ENCODE results near the gene PCK2.
A peak's percentile ranks its signal among the peaks of the same experiment; 100 is the strongest.

Gene PCK2

DNA sequence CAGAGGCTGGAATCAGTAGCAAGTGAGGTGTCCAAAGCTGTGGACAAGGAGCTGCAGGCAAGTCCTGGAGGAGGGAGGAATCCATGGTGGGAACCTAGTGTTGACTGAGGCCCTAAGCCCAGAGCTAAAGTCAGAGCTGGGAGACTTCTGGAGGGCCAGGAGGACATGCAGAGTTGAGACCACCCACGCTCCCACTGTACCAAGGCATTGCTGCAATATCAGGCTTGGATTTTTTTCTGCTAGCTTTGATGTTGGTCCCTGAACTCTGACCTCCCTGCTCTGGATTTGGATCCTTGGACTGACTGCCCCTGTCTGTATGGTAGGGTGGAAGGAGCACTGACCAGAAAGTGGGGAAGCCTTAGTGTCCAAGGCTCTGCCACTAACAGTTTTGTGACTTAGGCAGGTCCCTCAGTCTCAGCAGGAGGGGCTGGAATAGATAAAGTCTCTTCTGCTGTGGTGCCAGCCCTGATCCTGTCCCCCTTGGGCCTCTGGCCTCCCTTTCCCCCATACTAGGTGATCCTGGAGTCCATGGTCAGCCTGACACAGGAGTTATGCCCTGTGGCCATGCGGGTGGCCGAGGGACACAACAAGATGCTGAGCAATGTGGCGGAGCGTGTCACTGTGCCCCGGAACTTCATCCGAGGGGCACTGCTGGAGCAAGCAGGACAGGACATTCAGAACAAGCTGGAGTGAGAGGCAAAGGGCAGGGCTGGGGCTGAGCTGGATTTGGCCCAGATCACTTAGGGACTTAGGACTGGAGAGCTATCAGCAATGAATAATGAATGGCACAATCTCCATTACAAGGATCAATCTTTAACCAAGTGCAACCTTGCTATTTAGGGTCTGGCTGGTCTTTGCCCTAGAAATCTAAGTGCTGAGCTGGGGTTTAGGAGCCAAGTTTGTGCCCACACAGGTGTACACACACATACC, 32.9 kb upstream of the PCK2 start:
- no peak for DNase-seq (ENCODE audit: low read depth in 2 of 2)

DNA sequence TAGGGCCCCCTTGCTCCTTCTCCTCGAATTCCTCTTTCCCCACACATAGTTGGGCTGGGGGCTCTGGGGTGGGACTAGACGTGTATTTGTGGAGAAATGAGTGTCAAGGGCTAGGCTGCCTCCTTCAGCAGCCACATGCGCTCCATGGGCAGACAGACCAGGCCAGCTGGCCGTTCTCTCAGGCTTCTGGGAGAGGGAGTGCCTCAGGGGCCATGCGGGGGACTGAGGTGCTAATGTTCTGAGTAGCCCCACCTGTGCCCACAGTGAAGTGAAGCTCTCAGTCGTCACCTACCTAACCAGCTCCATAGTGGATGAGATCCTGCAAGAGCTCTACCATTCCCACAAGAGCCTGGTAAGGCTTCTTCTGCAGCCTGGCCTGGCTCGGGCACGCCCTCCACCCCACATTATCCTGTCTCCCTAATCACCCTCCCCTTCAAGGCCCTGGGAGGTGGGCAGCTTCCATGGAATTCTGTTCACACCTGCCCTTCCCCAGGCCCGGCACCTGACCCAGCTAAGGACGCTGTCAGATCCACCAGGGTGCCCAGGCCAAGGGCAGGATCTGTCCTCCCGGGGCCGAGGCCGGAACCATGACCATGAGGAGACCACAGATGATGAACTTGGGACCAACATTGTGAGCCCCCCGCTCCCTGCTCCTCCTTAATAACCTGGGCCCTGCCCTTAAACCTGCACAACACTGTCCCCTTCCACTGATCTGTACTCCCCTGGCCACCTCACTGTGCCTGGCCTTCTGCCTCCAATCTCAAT, 31.7 kb upstream of the PCK2 start:
- DNase-seq (ENCODE audit: low read depth in 2 of 2), result no peak

DNA sequence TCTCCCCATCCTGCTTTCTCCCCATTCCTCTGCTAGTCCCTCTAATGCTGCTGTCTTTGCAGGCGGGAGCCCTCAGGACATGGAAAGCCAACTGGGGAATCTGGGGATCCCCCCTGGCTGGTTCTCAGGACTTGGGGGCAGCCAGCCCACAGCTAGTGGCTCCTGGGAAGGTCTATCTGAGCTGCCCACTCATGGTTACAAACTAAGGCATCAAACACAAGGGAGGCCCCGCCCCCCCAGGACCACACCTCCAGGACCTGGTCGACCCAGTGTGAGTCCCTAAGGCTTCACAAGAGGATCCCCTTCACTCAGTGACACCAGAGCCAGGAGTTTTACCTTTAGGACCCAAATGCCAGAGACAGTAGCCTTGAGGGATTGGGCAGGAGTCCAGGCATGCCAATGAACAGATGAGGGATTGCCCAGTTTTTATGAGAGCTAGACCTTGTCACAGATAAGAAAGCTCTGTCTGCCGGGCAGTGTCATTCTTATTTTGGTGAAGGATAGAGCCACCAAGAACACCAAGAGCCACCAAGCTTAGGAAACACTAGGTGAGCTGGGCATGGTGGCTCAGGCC, 30.8 kb upstream of the PCK2 start:
- DNase-seq (ENCODE audit: low read depth in 2 of 2), result no peak

GRCh38 chr14:24064091-24064795, 29.9 kb upstream of the PCK2 start:
- no peak for DNase-seq (ENCODE audit: low read depth in 2 of 2)

DNA sequence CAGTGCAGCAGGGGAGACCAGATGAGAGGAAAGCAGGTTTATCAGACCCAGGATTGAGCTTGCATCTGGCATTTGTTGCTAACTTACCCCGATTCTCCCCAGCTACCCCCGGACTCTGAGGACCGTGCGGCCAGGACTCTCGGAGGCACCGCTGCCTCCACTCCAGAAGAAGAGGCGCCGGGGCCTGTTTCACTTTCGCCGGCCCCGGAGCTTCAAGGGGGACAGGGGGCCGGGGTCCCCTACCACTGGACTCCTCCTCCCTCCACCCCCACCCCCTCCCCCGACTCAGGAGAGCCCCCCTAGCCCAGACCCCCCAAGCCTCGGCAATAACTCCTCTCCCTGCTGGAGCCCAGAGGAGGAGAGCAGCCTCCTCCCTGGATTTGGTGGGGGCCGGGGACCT, 29.3 kb upstream of the PCK2 start:
- DNase-seq (ENCODE audit: low read depth in 2 of 2), result no peak

GRCh38 chr14:24065408-24065807, 28.7 kb upstream of the PCK2 start:
- no peak for DNase-seq (ENCODE audit: low read depth in 2 of 2)

DNA sequence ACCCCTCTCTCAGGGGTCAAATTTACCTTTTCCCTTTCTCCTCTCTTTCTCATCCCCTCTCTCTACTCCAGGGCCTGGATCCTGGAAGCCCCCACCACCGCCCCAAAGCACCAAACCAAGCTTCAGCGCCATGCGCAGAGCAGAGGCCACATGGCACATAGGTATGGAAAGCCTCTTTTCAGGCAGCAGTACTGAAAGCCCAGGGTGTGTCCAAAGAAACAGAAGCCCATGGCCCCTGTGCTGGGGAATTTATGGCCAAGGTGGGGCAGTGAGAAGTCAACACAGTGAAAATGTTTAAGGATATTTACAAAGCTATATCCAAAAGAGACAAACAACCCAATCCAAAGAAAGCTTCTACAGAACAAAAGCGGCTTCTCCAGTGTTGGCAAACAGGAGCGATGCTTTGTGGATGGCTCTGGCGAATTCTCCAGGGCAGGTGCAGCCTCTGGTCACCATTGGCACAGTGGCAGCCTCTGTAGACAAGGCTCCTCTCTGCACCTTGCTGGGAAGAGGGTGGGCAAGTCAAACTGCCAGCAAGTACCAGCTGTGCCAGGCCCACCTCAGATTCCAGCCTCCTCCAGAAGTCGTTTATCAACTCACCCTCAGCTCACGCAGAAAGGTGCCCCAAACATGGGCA, 27.5 kb upstream of the PCK2 start:
- no peak for DNase-seq (ENCODE audit: low read depth in 2 of 2)

- DNase-seq (ENCODE audit: low read depth in 2 of 2), result no peak
These were observed 26.7 kb upstream of the PCK2 start for GRCh38 chr14:24067133-24068082.

DNA sequence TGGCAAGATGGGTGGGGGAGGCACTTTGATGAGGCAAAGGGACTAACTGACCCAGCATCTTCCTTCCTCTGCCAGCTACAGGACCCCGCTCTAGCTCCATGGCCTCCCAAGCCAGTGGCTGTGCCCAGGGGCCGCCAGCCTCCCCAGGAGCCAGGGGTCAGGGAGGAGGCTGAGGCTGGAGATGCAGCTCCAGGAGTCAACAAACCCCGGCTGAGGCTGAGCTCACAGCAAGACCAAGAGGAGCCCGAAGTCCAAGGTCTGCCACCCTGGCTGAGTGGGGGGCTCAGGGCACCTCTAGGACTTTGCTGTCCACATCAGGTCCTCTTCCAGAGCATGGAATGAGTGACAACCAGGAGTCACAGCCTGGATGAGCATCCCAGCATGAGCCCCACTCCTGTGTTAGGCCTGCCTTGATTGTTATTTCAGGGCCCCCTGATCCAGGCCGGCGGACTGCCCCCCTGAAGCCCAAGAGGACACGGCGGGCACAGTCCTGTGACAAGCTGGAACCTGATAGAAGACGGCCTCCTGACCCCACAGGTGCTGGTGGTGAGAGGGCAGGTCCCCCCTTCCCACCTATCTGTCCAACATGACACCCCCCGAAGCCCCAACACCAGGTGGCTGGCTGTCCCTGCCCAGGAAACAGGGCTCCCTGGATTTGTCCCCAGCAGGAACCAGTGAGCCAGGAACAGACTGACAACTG, 25.2 kb upstream of the PCK2 start:
- DNase-seq (ENCODE audit: low read depth in 2 of 2), result no peak

- no peak for DNase-seq (ENCODE audit: low read depth in 2 of 2)
These were observed 24.7 kb upstream of the PCK2 start for GRCh38 chr14:24069411-24069735.

DNA sequence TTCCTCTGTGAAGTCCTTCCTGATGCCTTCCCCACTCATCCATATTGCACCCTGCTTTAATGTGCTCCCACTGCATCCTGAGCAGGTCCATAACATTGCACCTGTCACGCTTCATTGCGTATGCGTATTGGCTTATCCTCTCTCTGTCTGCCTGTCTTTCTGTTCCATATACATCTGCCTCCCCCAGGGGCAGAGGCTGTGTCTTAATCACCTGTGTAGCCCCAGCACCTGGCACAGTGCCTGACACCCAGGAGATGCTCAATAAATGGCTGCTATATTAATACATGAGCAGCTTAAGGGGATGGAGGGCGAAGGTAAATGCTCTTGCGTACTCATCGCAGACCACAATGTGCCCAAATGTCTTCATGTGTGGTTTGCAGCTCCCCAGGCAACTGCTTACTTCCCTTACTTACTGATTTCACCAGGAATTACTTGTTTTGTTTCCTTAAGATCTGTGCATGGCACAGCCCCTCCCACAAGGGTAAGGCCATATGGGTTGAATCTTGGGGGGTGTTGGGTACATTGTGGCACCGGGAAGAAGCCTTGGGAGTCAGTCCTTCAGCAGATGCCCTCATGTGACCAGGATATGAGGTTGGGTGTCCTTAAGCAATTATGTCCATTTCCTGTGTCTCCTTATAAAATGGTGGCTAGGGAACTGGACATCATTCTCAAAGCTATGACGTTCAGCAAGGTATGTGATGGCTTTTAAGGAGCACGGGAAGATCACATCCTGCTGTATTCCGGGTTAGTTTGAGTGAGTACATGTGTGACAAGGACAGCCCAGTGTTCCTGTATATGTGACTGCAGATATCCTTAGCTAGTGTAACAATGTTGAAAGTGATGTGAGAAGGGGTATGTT, 23.6 kb upstream of the PCK2 start:
- DNase-seq (ENCODE audit: low read depth in 2 of 2), result no peak

GRCh38 chr14:24071144-24071697, 22.9 kb upstream of the PCK2 start, which contains the start of gene CPNE6:
CPNE6 (plus strand) TSS chr14:24071562; CDS start chr14:24072937, 1,375 bp downstream.
- peak; percentile 51 to 66 for DNase-seq (ENCODE audit: low read depth in 2 of 2)

DNA sequence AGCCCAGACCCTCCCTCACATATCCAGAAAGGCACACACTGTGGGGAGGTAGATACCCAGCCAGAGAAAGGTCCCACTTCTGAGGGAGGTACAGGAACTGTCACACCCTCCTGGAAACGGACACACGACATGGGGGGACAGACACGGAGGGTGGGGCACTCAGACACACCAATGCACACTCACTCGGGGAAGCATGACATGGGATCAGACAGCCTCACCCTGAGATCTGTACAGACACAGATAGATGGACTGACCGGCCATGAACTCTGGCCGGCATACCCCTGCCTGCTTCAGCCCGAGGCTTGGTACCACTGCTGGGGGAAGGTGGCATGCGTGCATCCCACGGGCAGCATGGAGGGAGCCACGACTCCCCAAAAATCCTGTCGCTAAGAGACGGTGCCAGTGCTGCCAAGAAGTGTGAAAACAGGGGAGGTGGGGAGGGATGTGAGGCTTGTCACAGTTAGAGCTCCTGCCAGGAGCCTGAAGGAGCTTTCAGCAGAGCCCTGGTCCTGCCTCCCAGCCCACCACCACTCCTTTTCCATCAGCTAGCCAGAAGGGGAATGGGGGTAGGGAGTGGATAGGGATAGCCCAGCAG, 22.2 kb upstream of the PCK2 start:
- no peak for DNase-seq (ENCODE audit: low read depth in 2 of 2)

- DNase-seq (ENCODE audit: low read depth in 2 of 2), result no peak
These were observed 21.7 kb upstream of the PCK2 start for GRCh38 chr14:24072436-24072835.

- DNase-seq (ENCODE audit: low read depth in 2 of 2), result no peak
These were observed 20.9 kb upstream of the PCK2 start for GRCh38 chr14:24072881-24073877.

GRCh38 chr14:24074625-24075484, 19.3 kb upstream of the PCK2 start:
- DNase-seq (ENCODE audit: low read depth in 2 of 2), result no peak
